Left ventricle myocardium inferior (tissue), 1 donor: ENCODE results near the gene TRIP10. TPM values are rescaled to one million over a fixed set of nuclear protein-coding genes. Genes with fewer than 3 reads are reported as not detected.
"Not testable (repeated sequence)": the region's sequence is repeated elsewhere in the genome, so short reads cannot be mapped to it uniquely, and the experiment has no call there.

Experiments
- DNase-seq: peaks from one replicate; pipeline ENCODE4 v3.0.0-alpha.2; 2020
- H3K27ac ChIP-seq: fragments of 200-600 bp; replicated peaks from 2 replicates; pipeline ENCODE4 v1.8.0; 2021
- H3K27me3 ChIP-seq: fragments of 200-600 bp; 2 replicates; pipeline ENCODE4 v1.8.0; 2021; ENCODE audit warnings: low read depth
- H3K36me3 ChIP-seq: fragments of 200-600 bp; 2 replicates; pipeline ENCODE4 v1.8.0; 2021
- H3K4me1 ChIP-seq: fragments of 200-600 bp; 2 replicates; pipeline ENCODE4 v1.8.0; 2021
- H3K4me3 ChIP-seq: fragments of 200-600 bp; 2 replicates; pipeline ENCODE4 v1.8.0; 2021; ENCODE audit warnings: mild to moderate bottlenecking, moderate library complexity
- H3K9me3 ChIP-seq: fragments of 200-600 bp; replicated peaks from 2 replicates; pipeline ENCODE4 v1.8.0; 2021
- intact Hi-C: fragments of 100-400 bp; cut with micrococcal nuclease; formaldehyde crosslinking; loops from one replicate; pipeline ENCODE4 v1.11.0; 2022
- total RNA-seq: library from RNA; stranded (reverse); fragmentation: NEBNext Ultra II Directional; extraction: Animal tissue kit (Norgen Biotek cat#: 25700); gene quantifications from one replicate; pipeline ENCODE4 v1.2.1, GENCODE V29; 2021
- TF ChIP-seq, protein P1 (sequence below): fragments of 200-600 bp; IDR thresholded peaks from 2 replicates; pipeline ENCODE4 v1.8.0; 2021; ENCODE audit warnings: antibody characterized with exemption, mild to moderate bottlenecking, borderline replicate concordance
- donor health status: DM: no; HTN: yes; CAD: no; lungs with severe emphysema.

TRIP10 gene
- total RNA-seq, 1 donor from 2014 or later, result 133 TPM

DNA sequence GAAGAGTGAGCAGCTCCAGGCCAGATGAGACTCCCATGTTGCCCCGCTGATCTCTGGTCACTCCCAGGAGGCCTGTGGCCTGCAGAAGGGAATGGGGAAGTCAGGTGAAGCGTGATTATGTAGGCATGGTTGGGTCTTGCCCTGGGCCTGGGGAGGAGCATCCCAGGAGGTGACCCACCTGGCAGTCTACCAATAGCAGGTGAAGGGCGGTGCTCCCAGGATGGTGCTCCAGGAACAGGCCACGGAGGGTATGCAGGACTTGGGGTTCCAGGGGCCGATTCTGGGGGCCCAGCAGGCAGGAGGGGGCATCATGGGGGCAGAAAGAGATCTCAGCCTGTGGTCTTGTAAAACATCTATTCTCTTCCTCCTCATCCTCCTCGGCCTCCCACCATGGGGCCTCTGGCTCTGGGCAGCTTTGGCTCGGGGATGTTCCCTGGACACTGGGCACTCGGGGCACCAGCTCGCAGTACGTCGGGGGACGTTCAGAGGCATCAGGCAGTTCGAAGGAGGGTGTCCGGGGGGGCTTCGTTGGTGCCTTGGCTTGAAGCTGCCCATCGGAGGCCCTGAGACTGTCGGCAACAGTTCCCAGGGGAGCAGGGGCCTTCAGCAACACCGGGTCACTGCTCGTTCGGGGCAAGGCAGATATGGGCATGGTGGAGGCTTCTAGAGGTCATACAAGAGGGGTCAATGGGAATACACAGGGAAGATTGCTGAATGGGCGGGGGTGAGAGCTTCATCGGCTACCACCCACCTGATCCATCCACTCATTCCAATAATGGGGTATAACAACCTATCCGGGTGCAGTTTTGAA lies 15.4 kb downstream of the TRIP10 start:
- peaks cover 22% of the 10 kb centered on the region for H3K4me1 ChIP-seq
- intact Hi-C loops, result no loop called here
- H3K36me3 ChIP-seq, result peaks cover 28% of the 10 kb centered on the region
- no peaks in the 10 kb centered on the region for H3K9me3 ChIP-seq
- TF ChIP-seq, protein P1, sequence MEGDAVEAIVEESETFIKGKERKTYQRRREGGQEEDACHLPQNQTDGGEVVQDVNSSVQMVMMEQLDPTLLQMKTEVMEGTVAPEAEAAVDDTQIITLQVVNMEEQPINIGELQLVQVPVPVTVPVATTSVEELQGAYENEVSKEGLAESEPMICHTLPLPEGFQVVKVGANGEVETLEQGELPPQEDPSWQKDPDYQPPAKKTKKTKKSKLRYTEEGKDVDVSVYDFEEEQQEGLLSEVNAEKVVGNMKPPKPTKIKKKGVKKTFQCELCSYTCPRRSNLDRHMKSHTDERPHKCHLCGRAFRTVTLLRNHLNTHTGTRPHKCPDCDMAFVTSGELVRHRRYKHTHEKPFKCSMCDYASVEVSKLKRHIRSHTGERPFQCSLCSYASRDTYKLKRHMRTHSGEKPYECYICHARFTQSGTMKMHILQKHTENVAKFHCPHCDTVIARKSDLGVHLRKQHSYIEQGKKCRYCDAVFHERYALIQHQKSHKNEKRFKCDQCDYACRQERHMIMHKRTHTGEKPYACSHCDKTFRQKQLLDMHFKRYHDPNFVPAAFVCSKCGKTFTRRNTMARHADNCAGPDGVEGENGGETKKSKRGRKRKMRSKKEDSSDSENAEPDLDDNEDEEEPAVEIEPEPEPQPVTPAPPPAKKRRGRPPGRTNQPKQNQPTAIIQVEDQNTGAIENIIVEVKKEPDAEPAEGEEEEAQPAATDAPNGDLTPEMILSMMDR, result no peak
- no peaks in the 10 kb centered on the region for H3K27me3 ChIP-seq
- no peak overlapping the region for H3K27ac ChIP-seq
- H3K4me3 ChIP-seq, result no peak overlapping the region
- DNase-seq, result no peak

DNA sequence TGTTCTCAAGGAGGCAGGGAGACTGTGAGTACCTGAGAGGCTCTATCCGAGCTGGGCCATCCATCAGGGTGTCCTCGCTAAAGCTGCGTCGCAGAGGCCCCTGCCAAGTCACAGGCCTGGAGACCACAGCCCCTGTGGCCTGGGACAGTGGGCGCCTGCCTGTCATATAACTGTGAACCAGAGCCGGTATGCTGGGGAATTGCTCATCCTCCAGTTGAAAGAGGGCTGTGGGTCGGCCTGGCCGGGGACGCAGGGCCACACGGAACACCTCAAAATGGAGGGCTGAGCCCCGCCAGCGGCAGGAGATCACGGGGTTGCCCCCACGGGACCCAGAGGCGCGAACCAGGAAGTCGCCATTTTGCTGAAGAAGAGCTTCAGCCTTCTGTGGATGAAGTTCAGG lies 21.1 kb downstream of the TRIP10 start:
- no peak for DNase-seq

DNA sequence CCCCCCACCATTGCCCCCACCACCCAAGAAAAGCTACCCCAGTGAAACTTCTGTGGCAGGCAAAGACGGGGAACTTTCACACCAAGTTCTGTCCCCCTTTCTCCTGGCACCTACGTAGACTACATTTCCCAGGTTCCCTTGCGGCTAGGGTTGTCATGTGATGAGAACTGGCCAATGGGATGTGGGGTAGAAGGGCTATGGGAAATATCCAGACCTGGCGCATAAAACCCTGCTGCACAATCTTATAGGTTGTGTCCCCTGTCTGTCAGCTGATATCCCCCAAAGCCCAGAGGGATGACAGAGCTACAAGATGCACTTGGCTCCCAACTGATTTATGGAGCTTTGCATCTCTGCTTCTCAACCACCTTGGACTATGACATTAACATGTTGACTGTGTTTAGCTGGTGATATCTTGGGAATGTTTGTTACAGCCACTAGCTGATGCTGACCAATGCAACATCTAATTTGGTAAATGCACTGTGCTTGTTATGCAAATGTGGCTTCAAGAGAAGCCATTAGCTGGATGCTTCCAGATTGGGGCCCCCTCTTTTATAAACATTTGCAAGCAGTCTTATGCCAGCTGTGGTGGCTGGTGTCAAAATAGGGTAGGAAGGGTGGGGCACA lies 21.7 kb downstream of the TRIP10 start:
- no peaks in the 10 kb centered on the region for H3K4me1 ChIP-seq
- intact Hi-C loops, result no loop called here
- H3K9me3 ChIP-seq, result no peaks in the 10 kb centered on the region
- H3K27ac ChIP-seq, result no peak overlapping the region
- H3K4me3 ChIP-seq, result no peak overlapping the region
- TF ChIP-seq, protein P1, result no peak
- no peaks in the 10 kb centered on the region for H3K36me3 ChIP-seq
- DNase-seq, result no peak
- H3K27me3 ChIP-seq, result peaks cover 28% of the 10 kb centered on the region

More for the DNA sequence above, 21.1 kb downstream of the TRIP10 start:
- no peaks in the 10 kb centered on the region for H3K36me3 ChIP-seq
- TF ChIP-seq, protein P1, result no peak
- H3K4me3 ChIP-seq, result no peak overlapping the region
- intact Hi-C loops, result no loop called here
- no peaks in the 10 kb centered on the region for H3K9me3 ChIP-seq
- no peak overlapping the region for H3K27ac ChIP-seq
- peaks cover 22% of the 10 kb centered on the region for H3K27me3 ChIP-seq
- H3K4me1 ChIP-seq, result no peaks in the 10 kb centered on the region

- H3K4me3 ChIP-seq, H3K27ac ChIP-seq, H3K36me3 ChIP-seq, intact Hi-C loops, H3K4me1 ChIP-seq, DNase-seq, H3K9me3 ChIP-seq: not testable (repeated sequence)
- H3K27me3 ChIP-seq, result peaks cover 39% of the 10 kb centered on the region
Measured at GRCh38 chr19:6762253-6762797, 22.8 kb downstream of the TRIP10 start.

GRCh38 chr19:6765738-6766356 lies 26.4 kb downstream of the TRIP10 start:
- TF ChIP-seq, protein P1, result no peak
- Histone ChIP-seq H3K4me1 (peaks cover 16% of the 10 kb centered on the region), H3K27me3 (peaks cover 63% of the 10 kb centered on the region), H3K36me3 (no peaks in the 10 kb centered on the region), H3K27ac (no peak overlapping the region), H3K4me3 (no peak overlapping the region), H3K9me3 (no peaks in the 10 kb centered on the region)
- intact Hi-C loops, result no loop called here
- DNase-seq, result no peak
